ENCODE data around the gene PSD.
A peak's percentile ranks its signal among the peaks of the same experiment; 100 is the strongest.
"Not testable (repeated sequence)": the region's sequence is repeated elsewhere in the genome, so short reads cannot be mapped to it uniquely, and the experiment has no call there.

Gene PSD

DNA sequence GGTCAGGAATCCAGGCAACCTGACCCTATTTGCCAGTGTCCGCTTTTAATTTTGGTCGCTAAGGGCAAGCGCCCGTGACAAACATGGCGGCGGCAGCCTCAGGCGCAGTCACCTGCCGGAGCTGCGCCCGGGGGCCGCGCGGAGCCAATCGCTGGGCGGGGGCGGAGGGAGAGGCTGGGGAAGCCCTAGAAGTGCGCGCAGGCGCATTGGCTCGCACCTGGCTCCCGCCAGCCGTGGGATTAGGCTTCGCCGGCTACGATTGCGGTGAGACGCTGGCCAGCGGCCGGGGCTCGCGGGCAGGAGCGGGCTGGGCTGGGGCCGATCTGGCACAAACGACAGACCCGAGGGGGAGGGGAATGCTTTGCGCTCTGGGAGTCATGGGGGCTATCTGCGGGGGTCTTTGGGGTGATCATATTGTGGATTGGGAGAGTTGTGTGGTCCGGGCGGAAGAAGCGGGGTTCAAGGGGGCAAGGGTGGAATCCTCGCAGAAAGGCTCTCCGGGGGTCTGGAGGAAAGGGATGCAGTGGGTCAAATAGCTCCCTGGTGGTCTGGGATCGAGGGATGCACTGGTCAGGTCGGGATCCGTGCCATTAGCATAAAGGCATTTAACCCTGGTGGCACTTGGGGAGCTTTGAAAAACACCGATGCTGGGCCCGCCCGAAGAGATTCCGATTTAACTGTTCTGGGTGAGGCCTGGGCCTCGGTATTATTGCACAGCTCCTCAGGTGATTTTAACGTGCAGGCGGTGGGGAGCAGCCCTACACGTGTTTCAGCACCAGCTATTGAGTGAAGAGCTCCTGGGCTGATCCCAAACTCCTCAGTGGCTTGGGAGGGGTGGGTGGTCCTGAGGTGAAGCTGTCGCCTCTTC lies 42.8 kb upstream of the PSD start:
- DNase-seq (ENCODE audit: extremely low spot score) = peak; percentile 100
- ChIA-PET CTCF (interaction anchor here (1.0 to 2.8 kb wide), 3 partner anchors 9 to 230 kb away, joined by 3 to 24 read pairs (median 3); partner anchors contain the start of gene C10orf95), POLR2A (interaction anchor here (0.6 to 4.9 kb wide), 13 partner anchors 10 to 62 kb away, joined by 3 to 101 read pairs (median 4); partner anchors contain the start of genes C10orf95, CUEDC2 and FBXL15)
- TF ChIP-seq ELF4 (IDR thresholded peaks at IDR 0.05) (no peak), NFRKB (IDR thresholded peaks at IDR 0.05) (no peak), L3MBTL2 (conservative IDR thresholded peaks at IDR 0.05) (peak; percentile 87), PKNOX1 (IDR thresholded peaks at IDR 0.05) (no peak), FOXK2 (IDR thresholded peaks at IDR 0.05) (no peak), CTBP1 (IDR thresholded peaks at IDR 0.05; ENCODE audit: borderline replicate concordance) (no peak), FOXA1 (IDR thresholded peaks at IDR 0.05) (no peak), LEF1 (IDR thresholded peaks at IDR 0.05; ENCODE audit: borderline replicate concordance) (no peak), SUZ12 (IDR thresholded peaks at IDR 0.05) (no peak), BHLHE40 (IDR thresholded peaks at IDR 0.05; ENCODE audit: borderline replicate concordance) (no peak), ARNT (IDR thresholded peaks at IDR 0.05) (no peak), ZNF384 (IDR thresholded peaks at IDR 0.05) (no peak), FOXM1 (IDR thresholded peaks at IDR 0.05; ENCODE audit: borderline replicate concordance) (peak; percentile 11; the same call in 1 of the 2 replicates)

DNA sequence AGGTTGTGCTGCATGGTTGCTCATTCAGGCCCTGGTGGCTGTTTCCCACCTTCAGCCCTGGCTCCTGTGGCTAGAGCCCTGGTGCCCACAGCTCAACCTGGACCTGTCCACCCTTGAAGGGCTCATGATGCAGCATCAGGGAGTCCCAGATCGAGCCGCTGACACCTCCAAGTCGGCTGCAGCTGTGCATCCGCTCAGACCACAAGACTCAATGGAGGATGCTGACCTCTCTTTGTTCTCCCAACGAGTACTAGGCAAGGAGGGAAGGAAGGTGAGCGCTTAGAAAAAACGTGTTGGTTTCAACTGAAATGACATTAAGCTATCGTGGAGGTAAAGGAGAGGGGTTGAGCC lies 42.2 kb upstream of the PSD start:
- no peak for TF ChIP-seq LEF1 (IDR thresholded peaks at IDR 0.05; ENCODE audit: borderline replicate concordance)
- no peak for TF ChIP-seq ZNF384 (IDR thresholded peaks at IDR 0.05)
- TF ChIP-seq ELF4 (IDR thresholded peaks at IDR 0.05) = no peak
- TF ChIP-seq TARDBP (IDR thresholded peaks at IDR 0.05) = no peak
- no peak for TF ChIP-seq FOXA1 (IDR thresholded peaks at IDR 0.05)
- 0 out of 2 replicates have a peak, but pooled peaks have one; percentile 43 for TF ChIP-seq HDGF (IDR thresholded peaks at IDR 0.05; ENCODE audit: borderline replicate concordance)
- no peak for TF ChIP-seq PKNOX1 (IDR thresholded peaks at IDR 0.05)
- POLR2A ChIA-PET = interaction anchor here (0.9 to 4.9 kb wide), 5 partner anchors 10 to 40 kb away, joined by 4 to 101 read pairs (median 5); partner anchors contain the start of genes C10orf95, CUEDC2 and FBXL15
- CTCF ChIA-PET = no interaction called here
- DNase-seq (ENCODE audit: extremely low spot score) = no peak

- no peak for DNase-seq (ENCODE audit: extremely low spot score)
- POLR2A ChIA-PET = interaction anchor here (1.3 kb wide), 1 partner anchor 27 kb away, joined by 3 read pairs; no protein-coding TSS in a partner anchor
- CTCF ChIA-PET = no interaction called here
- no peak for TF ChIP-seq ARNT (IDR thresholded peaks at IDR 0.05)
- TF ChIP-seq CTBP1 (IDR thresholded peaks at IDR 0.05; ENCODE audit: borderline replicate concordance) = no peak
- TF ChIP-seq FOXM1 (IDR thresholded peaks at IDR 0.05; ENCODE audit: borderline replicate concordance) = no peak
- no peak for TF ChIP-seq BHLHE40 (IDR thresholded peaks at IDR 0.05; ENCODE audit: borderline replicate concordance)
- no peak for TF ChIP-seq ZNF384 (IDR thresholded peaks at IDR 0.05)
- TF ChIP-seq FOXA1 (IDR thresholded peaks at IDR 0.05) = no peak
- TF ChIP-seq NFRKB (IDR thresholded peaks at IDR 0.05) = no peak
- TF ChIP-seq LEF1 (IDR thresholded peaks at IDR 0.05; ENCODE audit: borderline replicate concordance) = no peak
- no peak for TF ChIP-seq ELF4 (IDR thresholded peaks at IDR 0.05)
- no peak for TF ChIP-seq HDGF (IDR thresholded peaks at IDR 0.05; ENCODE audit: borderline replicate concordance)
- no peak for TF ChIP-seq PKNOX1 (IDR thresholded peaks at IDR 0.05)
- no peak for TF ChIP-seq L3MBTL2 (conservative IDR thresholded peaks at IDR 0.05)
- TF ChIP-seq SP1 (IDR thresholded peaks at IDR 0.05) = no peak
- TF ChIP-seq SUZ12 (IDR thresholded peaks at IDR 0.05) = no peak
- no peak for TF ChIP-seq TARDBP (IDR thresholded peaks at IDR 0.05)
- no peak for TF ChIP-seq FOXK2 (IDR thresholded peaks at IDR 0.05)
Observed at GRCh38 chr10:102458656-102459055, 40.1 kb upstream of the PSD start.

- POLR2A ChIA-PET = interaction anchor here (1.3 kb wide), 1 partner anchor 26 kb away, joined by 3 read pairs; no protein-coding TSS in a partner anchor
- TF ChIP-seq BHLHE40 (IDR thresholded peaks at IDR 0.05; ENCODE audit: borderline replicate concordance) (no peak), CTBP1 (IDR thresholded peaks at IDR 0.05; ENCODE audit: borderline replicate concordance) (no peak), HDGF (IDR thresholded peaks at IDR 0.05; ENCODE audit: borderline replicate concordance) (no peak), TARDBP (IDR thresholded peaks at IDR 0.05) (no peak), FOXK2 (IDR thresholded peaks at IDR 0.05) (no peak), SP1 (IDR thresholded peaks at IDR 0.05) (no peak), NFRKB (IDR thresholded peaks at IDR 0.05) (no peak), ARNT (IDR thresholded peaks at IDR 0.05) (no peak)
- CTCF ChIA-PET = no interaction called here
- DNase-seq (ENCODE audit: extremely low spot score) = no peak
Observed at GRCh38 chr10:102457591-102458150, 39.1 kb upstream of the PSD start.

DNA sequence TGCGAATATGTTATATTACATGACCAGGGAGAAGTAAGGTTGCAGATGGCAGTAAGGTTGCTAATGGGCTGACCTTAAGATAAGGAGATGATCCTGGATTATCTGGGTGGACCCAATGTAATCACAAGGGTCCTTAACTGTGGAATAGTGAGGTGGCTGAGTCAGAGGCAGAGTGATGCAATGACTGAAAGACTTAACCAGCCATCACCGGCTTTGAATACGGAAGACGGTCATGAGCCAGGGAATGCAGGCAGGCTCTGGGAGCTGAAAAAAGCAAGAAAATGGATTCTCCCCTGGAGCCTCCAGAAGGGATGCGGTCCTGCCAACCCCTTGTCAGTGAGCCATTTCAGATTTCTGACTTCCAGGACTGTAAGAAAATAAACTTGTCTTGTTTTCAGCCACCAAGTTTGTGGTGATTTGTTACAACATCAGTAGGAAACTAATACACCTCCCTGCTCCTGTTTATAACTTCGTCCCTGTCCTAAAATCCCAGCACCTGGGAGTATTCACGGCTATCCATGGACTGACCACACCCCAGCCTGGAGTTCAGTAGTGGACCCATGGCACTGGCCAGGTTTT lies 37.4 kb upstream of the PSD start:
- no peak for DNase-seq (ENCODE audit: extremely low spot score)
- CTCF ChIA-PET = no interaction called here
- TF ChIP-seq ZNF384 (IDR thresholded peaks at IDR 0.05) = no peak
- no peak for TF ChIP-seq HDGF (IDR thresholded peaks at IDR 0.05; ENCODE audit: borderline replicate concordance)
- TF ChIP-seq LEF1 (IDR thresholded peaks at IDR 0.05; ENCODE audit: borderline replicate concordance) = no peak
- no peak for TF ChIP-seq PKNOX1 (IDR thresholded peaks at IDR 0.05)
- TF ChIP-seq SP1 (IDR thresholded peaks at IDR 0.05) = no peak
- TF ChIP-seq L3MBTL2 (conservative IDR thresholded peaks at IDR 0.05) = no peak
- TF ChIP-seq TARDBP (IDR thresholded peaks at IDR 0.05) = no peak
- TF ChIP-seq ELF4 (IDR thresholded peaks at IDR 0.05) = no peak
- POLR2A ChIA-PET = interaction anchor here (0.9 kb wide), 1 partner anchor 35 kb away, joined by 3 read pairs; the partner anchor contains the start of gene FBXL15

DNA sequence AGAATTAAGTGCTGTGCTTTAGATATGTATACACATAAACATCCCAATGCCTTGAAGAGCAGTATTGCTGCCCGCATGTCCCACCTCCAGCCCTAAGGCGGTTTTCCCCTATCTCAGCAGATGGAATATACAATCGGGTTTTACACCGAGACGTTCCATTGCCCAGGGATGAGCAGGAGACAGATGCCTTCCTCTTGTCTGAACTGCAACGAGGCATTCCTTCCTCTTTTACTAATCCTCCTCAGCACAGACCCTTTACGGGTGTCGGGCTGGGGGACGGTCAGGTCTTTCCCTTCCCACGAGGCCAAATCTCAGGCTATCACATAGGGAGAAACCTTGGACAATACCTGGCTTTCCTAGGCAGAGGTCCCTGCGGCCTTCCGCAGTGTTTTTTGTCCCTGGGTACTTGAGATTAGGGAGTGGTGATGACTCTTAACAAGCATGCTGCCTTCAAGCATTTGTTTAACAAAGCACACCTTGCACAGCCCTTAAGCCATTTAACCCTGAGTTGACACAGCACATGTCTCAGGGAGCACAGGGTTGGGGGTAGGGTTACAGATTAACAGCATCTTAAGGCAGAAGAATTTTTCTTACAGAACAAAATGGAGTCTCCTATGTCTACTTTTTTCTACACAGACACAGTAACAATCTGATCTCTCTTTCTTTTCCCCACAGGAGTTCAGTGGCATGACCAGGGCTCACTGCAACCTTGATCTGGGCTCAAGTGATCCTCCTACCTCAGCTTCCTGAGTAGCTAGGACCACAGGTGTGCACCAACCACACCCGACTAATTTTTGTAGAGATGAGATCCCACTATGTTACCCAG lies 36.3 kb upstream of the PSD start:
- DNase-seq (ENCODE audit: extremely low spot score); CTCF ChIA-PET: not testable (repeated sequence)
- POLR2A ChIA-PET = interaction anchor here (0.9 kb wide), 1 partner anchor 34 kb away, joined by 3 read pairs; the partner anchor contains the start of gene FBXL15
